Measurements from ENCODE around the gene BIRC3. TPM values are rescaled to one million over a fixed set of nuclear protein-coding genes. Genes with fewer than 3 reads are reported as not detected.
"Not testable (repeated sequence)": the region's sequence is repeated elsewhere in the genome, so short reads cannot be mapped to it uniquely, and the experiment has no call there.

BIRC3 gene
- total and polyA plus RNA-seq, 2 donors (not counting 1 experiment from before 2014, with no cell fraction given): 107 to 428 TPM

- Histone ChIP-seq H3K4me1 (ENCODE audit: control insufficient read depth in 2 of 2, insufficient read depth in 2 of 2, low read length in 2 of 2) (peaks cover 5 to 6% of the 10 kb centered on the region in 2 donors), H3K27me3 (replicated peaks in 1 of 4; ENCODE audit: control extremely low read depth in 1 of 4, control insufficient read depth in 3 of 4, insufficient read depth in 4 of 4, low read length in 3 of 4) (no peaks in the 10 kb centered on the region), H2AFZ (ENCODE audit: insufficient read depth, low read depth, low read length, poor library complexity, severe bottlenecking) (no peak overlapping the region), H3K79me2 (ENCODE audit: control insufficient read depth, insufficient read depth, low read length) (no peaks in the 10 kb centered on the region), H3K9ac (ENCODE audit: low read length) (no peak overlapping the region), H4K20me1 (ENCODE audit: control insufficient read depth, insufficient read depth, low read length, poor library complexity, severe bottlenecking) (peaks cover 25% of the 10 kb centered on the region), H3K27ac (ENCODE audit: low read length in 2 of 2) (peak overlapping the region in 1 of 2 donors; percentile 74), H3K9me3 (ENCODE audit: control extremely low read depth in 1 of 3, control insufficient read depth in 2 of 3, insufficient read depth in 1 of 3, low read length in 2 of 3) (no peaks in the 10 kb centered on the region), H3K4me3 (ENCODE audit: control extremely low read depth in 1 of 5, extremely low read depth in 1 of 5, insufficient read depth in 1 of 5, low read depth in 2 of 5, low read length in 4 of 5) (no peak overlapping the region), H3K4me2 (replicated peaks; ENCODE audit: low read depth, low read length, poor library complexity, severe bottlenecking) (no peak overlapping the region), H3K36me3 (replicated peaks in 1 of 2; ENCODE audit: control extremely low read depth in 1 of 2, control insufficient read depth in 1 of 2, extremely low read depth in 1 of 2, insufficient read depth in 2 of 2, low read length in 1 of 2) (peaks cover 21 to 53% of the 10 kb centered on the region in 2 experiments)
- POLR2A ChIA-PET: interaction anchor here (0.9 kb wide), 1 partner anchor 49 kb away, joined by 3 read pairs; no protein-coding TSS in a partner anchor
- H3K4me1 Mint-ChIP-seq: peaks cover 33% of the 10 kb centered on the region
- TF ChIP-seq CTCF (IDR thresholded peaks at IDR 0.05): no peak
- no peak for TF ChIP-seq EZH2 (IDR thresholded peaks at IDR 0.05; ENCODE audit: borderline replicate concordance, insufficient read depth, low read depth, low read length, poor library complexity, severe bottlenecking)
- CTCF ChIA-PET: interaction anchor here (1.1 to 13.3 kb wide), 5 partner anchors 11 to 328 kb away, joined by 3 to 295 read pairs (median 11); no protein-coding TSS in a partner anchor
- no peak overlapping the region for H3K4me3 Mint-ChIP-seq
- intact Hi-C loops (cut with micrococcal nuclease): no loop called here
- peak overlapping the region; percentile 51 for H3K27ac Mint-ChIP-seq
- ATAC-seq (ENCODE audit: low read depth): no peak
- H3K9me3 Mint-ChIP-seq (ENCODE audit: insufficient read depth): no peaks in the 10 kb centered on the region
- no peaks in the 10 kb centered on the region for H3K27me3 Mint-ChIP-seq
- DNase-seq: no peak
These were observed 21.3 kb downstream of the BIRC3 start for GRCh38 chr11:102338479-102339010.

- Mint-ChIP-seq H3K27ac (peak overlapping the region; percentile 34), H3K4me1 (peaks cover 37% of the 10 kb centered on the region)
- not testable (repeated sequence) for H3K4me2 ChIP-seq (replicated peaks; ENCODE audit: low read depth, low read length, poor library complexity, severe bottlenecking); H3K9ac ChIP-seq (ENCODE audit: low read length); H4K20me1 ChIP-seq (ENCODE audit: control insufficient read depth, insufficient read depth, low read length, poor library complexity, severe bottlenecking); H3K4me3 ChIP-seq (ENCODE audit: control extremely low read depth in 1 of 5, extremely low read depth in 1 of 5, insufficient read depth in 1 of 5, low read depth in 2 of 5, low read length in 4 of 5); H3K27me3 Mint-ChIP-seq; DNase-seq; H3K27me3 ChIP-seq (replicated peaks in 1 of 4; ENCODE audit: control extremely low read depth in 1 of 4, control insufficient read depth in 3 of 4, insufficient read depth in 4 of 4, low read length in 3 of 4); H3K9me3 ChIP-seq (ENCODE audit: control extremely low read depth in 1 of 3, control insufficient read depth in 2 of 3, insufficient read depth in 1 of 3, low read length in 2 of 3); H3K79me2 ChIP-seq (ENCODE audit: control insufficient read depth, insufficient read depth, low read length); H3K4me3 Mint-ChIP-seq; H2AFZ ChIP-seq (ENCODE audit: insufficient read depth, low read depth, low read length, poor library complexity, severe bottlenecking); H3K9me3 Mint-ChIP-seq (ENCODE audit: insufficient read depth)
- intact Hi-C loops (cut with micrococcal nuclease): loop anchor here (1.0 to 2.0 kb wide), 5 partner anchors 21 to 325 kb away; no protein-coding TSS in a partner anchor
- H3K36me3 ChIP-seq (replicated peaks in 1 of 2; ENCODE audit: control extremely low read depth in 1 of 2, control insufficient read depth in 1 of 2, extremely low read depth in 1 of 2, insufficient read depth in 2 of 2, low read length in 1 of 2): peaks cover 14 to 26% of the 10 kb centered on the region in 2 experiments
- WGBS (ENCODE audit: insufficient coverage): 89% methylated on average over 4 of the region's 7 CpGs
- peaks cover 12 to 13% of the 10 kb centered on the region in 2 donors for H3K4me1 ChIP-seq (ENCODE audit: control insufficient read depth in 2 of 2, insufficient read depth in 2 of 2, low read length in 2 of 2)
- ChIA-PET CTCF (interaction anchor here (0.8 to 13.3 kb wide), 39 partner anchors 8 to 325 kb away, joined by 3 to 295 read pairs (median 7); partner anchors contain the start of gene BIRC3), POLR2A (interaction anchor here (0.6 to 1.7 kb wide), 2 partner anchors 8 to 23 kb away, joined by 3 to 6 read pairs; no protein-coding TSS in a partner anchor)
- peak overlapping the region; percentile 19 to 75 for H3K27ac ChIP-seq (ENCODE audit: low read length in 2 of 2)
- ATAC-seq (ENCODE audit: low read depth): peak; percentile 17
These were observed 24.0 kb downstream of the BIRC3 start for GRCh38 chr11:102341311-102341710.

All from B cell (primary cell).